H1 (cell line): ENCODE results near the gene SPAAR. TPM values are rescaled to one million over a fixed set of nuclear protein-coding genes. Genes with fewer than 3 reads are reported as not detected.

ENCODE experiments used
- CTCF ChIA-PET: fragments of 300-600 bp; sonication (Branson Sonifier 250); formaldehyde crosslinking; loops from one replicate; lab custom pipeline; 2021; ENCODE audit not compliant: partially characterized antibody; lab: Charles Lee
- POLR2A ChIA-PET: fragments of 300-600 bp; sonication (Branson Sonifier 250); formaldehyde crosslinking; loops from one replicate; lab custom pipeline; 2021; ENCODE audit warnings: inconsistent platforms; ENCODE audit not compliant: partially characterized antibody; lab: Charles Lee
- DNase-seq, 2 experiments: peaks; one replicate each; pipeline versions ENCODE4 v3.0.0 to v3.0.0-alpha.2; 2010 to 2022; ENCODE audit warnings: low spot score in 2 of 2, low read depth in 1 of 2, mixed read lengths in 1 of 2
- FAIRE-seq: peaks from 2 replicates; lab custom pipeline; 2011; peaks lifted over from hg19 to GRCh38; lab: Jason Lieb, UNC
- H2AFZ ChIP-seq: 2 replicates; pipeline ENCODE4 v1.8.1; 2012; ENCODE audit warnings: low read length, inconsistent platforms
- H2AK5ac ChIP-seq: 2 replicates; pipeline ENCODE4 v1.6.1; 2013; ENCODE audit warnings: low read depth, low read length
- H2BK120ac ChIP-seq: replicated peaks from 2 replicates; pipeline ENCODE3; 2013; ENCODE audit warnings: low read depth, low read length, inconsistent platforms
- H2BK12ac ChIP-seq: 2 replicates; pipeline ENCODE4 v1.6.1; 2013; ENCODE audit warnings: low read depth, low read length
- H2BK15ac ChIP-seq: 2 replicates; pipeline ENCODE4 v1.6.1; 2013; ENCODE audit warnings: low read length
- H2BK20ac ChIP-seq: 2 replicates; pipeline ENCODE4 v1.6.1; 2013; ENCODE audit warnings: low read length
- H2BK5ac ChIP-seq: 2 replicates; pipeline ENCODE4 v1.6.1; 2013; ENCODE audit warnings: low read depth, low read length
- H3K14ac ChIP-seq: 2 replicates; pipeline ENCODE4 v1.6.1; 2013; ENCODE audit warnings: inconsistent platforms; ENCODE audit not compliant: insufficient read length
- H3K18ac ChIP-seq: 2 replicates; pipeline ENCODE4 v1.6.1; 2013; ENCODE audit warnings: low read length; ENCODE audit errors: extremely low read depth
- H3K23ac ChIP-seq: 2 replicates; pipeline ENCODE4 v1.6.1; 2013; ENCODE audit warnings: inconsistent platforms; ENCODE audit not compliant: insufficient read length
- H3K23me2 ChIP-seq: 2 replicates; pipeline ENCODE4 v1.6.1; 2013; ENCODE audit warnings: low read depth, low read length
- H3K27ac ChIP-seq: 2 replicates; pipeline ENCODE4 v1.6.1; 2011; ENCODE audit warnings: low read depth, low read length, inconsistent platforms
- H3K27me3 ChIP-seq, 4 experiments: replicated peaks in 1 of 4; 1 replicate in 1 of 4; 2 replicates in 3 of 4; pipeline versions ENCODE4 v1.6.1 to v1.8.1; 2011 to 2013; ENCODE audit warnings: low read length in 3 of 4, mild to moderate bottlenecking in 3 of 4, inconsistent platforms in 2 of 4, mixed read lengths in 2 of 4, moderate library complexity in 1 of 4; ENCODE audit not compliant: control insufficient read depth in 3 of 4, insufficient read depth in 3 of 4; ENCODE audit errors: extremely low read depth in 1 of 4
- H3K36me3 ChIP-seq, 4 experiments: 2 replicates each; pipeline versions ENCODE4 v1.6.1 to v1.8.1; 2011 to 2013; ENCODE audit warnings: mild to moderate bottlenecking in 4 of 4, low read length in 3 of 4, moderate library complexity in 2 of 4, control low read depth in 1 of 4, inconsistent platforms in 1 of 4; ENCODE audit not compliant: insufficient read depth in 4 of 4, control insufficient read depth in 2 of 4
- H3K4ac ChIP-seq: replicated peaks from 2 replicates; pipeline ENCODE3; 2013; ENCODE audit warnings: low read length, low read depth, mixed read lengths, inconsistent platforms; ENCODE audit not compliant: insufficient read length
- H3K4me1 ChIP-seq, 4 experiments: replicated peaks in 1 of 4; 1 replicate in 1 of 4; 2 replicates in 3 of 4; pipeline versions ENCODE4 v1.6.1 to v1.8.1; 2011 to 2013; ENCODE audit warnings: low read length in 3 of 4, inconsistent platforms in 2 of 4, mixed read lengths in 1 of 4; ENCODE audit not compliant: insufficient read depth in 4 of 4, control insufficient read depth in 3 of 4
- H3K4me2 ChIP-seq, 2 experiments: 2 replicates each; pipeline versions ENCODE4 v1.6.1 to v1.8.1; 2011 to 2013; ENCODE audit warnings: low read depth in 2 of 2, low read length in 2 of 2, control low read depth in 1 of 2, inconsistent platforms in 1 of 2, mild to moderate bottlenecking in 1 of 2; ENCODE audit not compliant: insufficient read depth in 1 of 2
- H3K4me3 ChIP-seq, 4 experiments: fragments of 200-600, 300-600 bp in 1 of 4; sonication (generic), shearing (Covaris generic), sonication (Bioruptor Twin) in 1 of 4; 2 replicates each; pipeline versions ENCODE4 v1.5.1 to v1.8.1; 2011 to 2016; ENCODE audit warnings: low read length in 4 of 4, low read depth in 3 of 4, control low read depth in 2 of 4, inconsistent platforms in 2 of 4, mild to moderate bottlenecking in 2 of 4, mixed read lengths in 1 of 4, moderate library complexity in 1 of 4; ENCODE audit not compliant: insufficient read depth in 2 of 4; ENCODE audit errors: extremely low read depth in 1 of 4
- H3K56ac ChIP-seq: replicated peaks from 2 replicates; pipeline ENCODE3; 2013; ENCODE audit warnings: low read depth, mild to moderate bottlenecking, mixed read lengths, low read length, inconsistent platforms; ENCODE audit not compliant: insufficient read length
- H3K79me1 ChIP-seq: 2 replicates; pipeline ENCODE4 v1.6.1; 2013; ENCODE audit warnings: low read depth, low read length, control low read depth
- H3K79me2 ChIP-seq, 2 experiments: 2 replicates each; pipeline versions ENCODE4 v1.6.1 to v1.8.1; 2012 to 2013; ENCODE audit warnings: low read length in 2 of 2, mild to moderate bottlenecking in 2 of 2, inconsistent platforms in 1 of 2; ENCODE audit not compliant: insufficient read depth in 2 of 2, control insufficient read depth in 1 of 2
- H3K9ac ChIP-seq, 4 experiments: replicated peaks in 1 of 4; 1 replicate in 1 of 4; 2 replicates in 3 of 4; pipeline versions ENCODE4 v1.6.1 to v1.8.1; 2011 to 2013; ENCODE audit warnings: low read depth in 3 of 4, low read length in 3 of 4, control low read depth in 2 of 4, mild to moderate bottlenecking in 2 of 4, moderate library complexity in 2 of 4, inconsistent platforms in 1 of 4; ENCODE audit errors: extremely low read depth in 1 of 4
- H3K9me3 ChIP-seq, 2 experiments: 2 replicates each; pipeline versions ENCODE4 v1.6.1 to v1.8.1; 2012 to 2013; ENCODE audit warnings: mild to moderate bottlenecking in 2 of 2, moderate library complexity in 2 of 2, control low read depth in 1 of 2, inconsistent platforms in 1 of 2, low read depth in 1 of 2, low read length in 1 of 2, mixed read lengths in 1 of 2; ENCODE audit not compliant: insufficient read depth in 2 of 2
- H4K20me1 ChIP-seq, 2 experiments: replicated peaks in 1 of 2; 2 replicates each; pipeline versions ENCODE3 to v1.8.1; 2011 to 2013; ENCODE audit warnings: inconsistent platforms in 2 of 2, low read length in 2 of 2, mild to moderate bottlenecking in 1 of 2; ENCODE audit not compliant: insufficient read depth in 2 of 2, control insufficient read depth in 1 of 2
- H4K5ac ChIP-seq: 2 replicates; pipeline ENCODE4 v1.6.1; 2013; ENCODE audit warnings: low read length, low read depth, mixed read lengths, inconsistent platforms; ENCODE audit not compliant: insufficient read length
- H4K8ac ChIP-seq: 2 replicates; pipeline ENCODE4 v1.8.0; 2013; ENCODE audit warnings: mild to moderate bottlenecking, moderate library complexity, low read length, inconsistent platforms; ENCODE audit not compliant: insufficient read depth; ENCODE audit errors: extremely low read depth
- H4K91ac ChIP-seq: replicated peaks from 2 replicates; pipeline ENCODE3; 2013; ENCODE audit warnings: low read length, mixed read lengths, inconsistent platforms; ENCODE audit not compliant: insufficient read length
- SRF ChIP-seq: IDR thresholded peaks from 2 replicates; pipeline ENCODE4 v1.6.1; 2011; ENCODE audit warnings: mild to moderate bottlenecking, low read depth, low read length, moderate library complexity
- WGBS, 2 experiments: shearing (Covaris generic) in 1 of 2; methylation state at CpG; one replicate each; pipeline versions ENCODE4 v1.1.6 to v1.1.7; 2013 to 2015; ENCODE audit warnings: low lambda C conversion rate in 2 of 2, mixed read lengths in 2 of 2, inconsistent platforms in 1 of 2, low coverage in 1 of 2, missing lambda C conversion rate in 1 of 2; ENCODE audit not compliant: insufficient replicate concordance in 2 of 2, insufficient coverage in 1 of 2, insufficient read length in 1 of 2; ENCODE audit errors: extremely low coverage in 1 of 2, missing lambda C conversion rate in 1 of 2; 5-methylcytosine and 5-hydroxymethylcytosine counted together
- polyA plus RNA-seq, 7 experiments: library from polyadenylated mRNA; depleted of rRNA in 3 of 7; stranded (reverse) in 5 of 7; unstranded in 2 of 7; fragments of >200 nt in 5 of 7; fragments of 200-250 nt in 2 of 7; gene quantifications; 1 replicate in 5 of 7; 2 replicates in 1 of 7; 4 replicates in 1 of 7; pipeline versions ENCODE4 v1.2.1 to v1.2.3, GENCODE V29; 2011 to 2013; ENCODE audit warnings: missing spikeins in 2 of 7, mixed read lengths in 2 of 7
- total RNA-seq: library from RNA; stranded (reverse); fragmentation: NEBNext Ultra II Directional; extraction: Animal tissue kit (Norgen Biotek cat#: 25700); gene quantifications from 2 replicates; pipeline ENCODE4 v1.2.1, GENCODE V29; 2021

SPAAR gene
- total and polyA plus RNA-seq, 2 of the 8 experiments (the other 6 are each of a cell fraction or from before 2014, with no cell fraction given), result 0.27 TPM; not detected in 1

GRCh38 chr9:35917261-35917660 lies 8.0 kb downstream of the SPAAR start:
- H2BK12ac ChIP-seq, result no peak overlapping the region
- no peaks in the 10 kb centered on the region for H4K20me1 ChIP-seq
- no peak overlapping the region for H4K8ac ChIP-seq
- H3K4me3 ChIP-seq, result no peak overlapping the region
- FAIRE-seq (no peak), DNase-seq (no peak)
- H3K36me3 ChIP-seq, result no peaks in the 10 kb centered on the region
- H2AK5ac ChIP-seq, result no peak overlapping the region
- H3K79me2 ChIP-seq, result no peaks in the 10 kb centered on the region
- no peak overlapping the region for H4K91ac ChIP-seq
- H4K5ac ChIP-seq, result no peak overlapping the region
- POLR2A ChIA-PET, result interaction anchor here (1.1 kb wide), 1 partner anchor 14 kb away, joined by 3 read pairs; no protein-coding TSS in a partner anchor
- H3K79me1 ChIP-seq, result no peaks in the 10 kb centered on the region
- H2BK15ac ChIP-seq, result no peak overlapping the region
- H3K18ac ChIP-seq, result no peak overlapping the region
- no peak overlapping the region for H2AFZ ChIP-seq
- no peak overlapping the region for H3K27ac ChIP-seq
- 87% methylated on average over 4 of the region's 4 CpGs; no CpG with 5 or more reads in 1 of the 2 experiments for WGBS, 2 experiments
- H2BK20ac ChIP-seq, result peak overlapping the region; percentile 32; the same call in 1 of the 2 replicates
- no peak overlapping the region for H3K9ac ChIP-seq
- H3K4me2 ChIP-seq, result no peak overlapping the region
- H3K23me2 ChIP-seq, result peaks cover 3% of the 10 kb centered on the region; the same call in 1 of the 2 replicates
- no peak overlapping the region for H3K56ac ChIP-seq
- CTCF ChIA-PET, result interaction anchor here (0.5 to 1.8 kb wide), 4 partner anchors 12 to 322 kb away, joined by 3 to 7 read pairs (median 4); no protein-coding TSS in a partner anchor
- H2BK5ac ChIP-seq, result no peak overlapping the region
- no peak overlapping the region for H3K23ac ChIP-seq
- no peak overlapping the region for H2BK120ac ChIP-seq
- H3K4ac ChIP-seq, result no peak overlapping the region
- H3K27me3 ChIP-seq, result no peaks in the 10 kb centered on the region
- H3K14ac ChIP-seq, result no peak overlapping the region
- H3K4me1 ChIP-seq, result peaks cover 0 to 4% (median 0%) of the 10 kb centered on the region in 4 experiments; a peak in 3 of 7 replicates
- H3K9me3 ChIP-seq, result no peaks in the 10 kb centered on the region
- no peak for TF ChIP-seq SRF
